Activated CD4-positive, CD25-positive, alpha-beta regulatory T cell (primary cell): ENCODE results near the gene DEGS2.
"Not testable (repeated sequence)": the region's sequence is repeated elsewhere in the genome, so short reads cannot be mapped to it uniquely, and the experiment has no call there.

Experiments used
- DNase-seq, 4 experiments: peaks; one replicate each; lab custom pipeline; 2025; lab: John Stamatoyannopoulos, UW

Gene DEGS2

DNA sequence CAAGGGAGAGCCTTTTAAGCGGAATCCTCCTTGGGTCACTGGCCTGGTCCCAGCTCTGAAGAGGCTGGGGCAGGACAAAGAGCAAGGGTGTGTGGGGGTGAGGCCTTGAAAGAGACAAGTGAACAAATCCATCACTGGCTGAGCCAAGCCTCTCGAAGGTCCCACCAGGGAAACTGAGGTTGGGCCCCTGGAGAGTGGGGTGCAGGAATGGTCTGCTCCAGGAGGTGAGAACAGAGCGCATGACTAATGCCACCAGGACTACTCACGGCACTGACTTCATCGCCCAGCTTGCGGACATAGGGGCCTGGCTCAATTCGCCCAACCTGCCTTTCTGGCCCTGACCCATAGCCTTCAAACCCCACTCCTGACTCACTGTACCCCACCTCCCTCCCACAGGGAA, 19.2 kb upstream of the DEGS2 start:
- DNase-seq: no peak

DNA sequence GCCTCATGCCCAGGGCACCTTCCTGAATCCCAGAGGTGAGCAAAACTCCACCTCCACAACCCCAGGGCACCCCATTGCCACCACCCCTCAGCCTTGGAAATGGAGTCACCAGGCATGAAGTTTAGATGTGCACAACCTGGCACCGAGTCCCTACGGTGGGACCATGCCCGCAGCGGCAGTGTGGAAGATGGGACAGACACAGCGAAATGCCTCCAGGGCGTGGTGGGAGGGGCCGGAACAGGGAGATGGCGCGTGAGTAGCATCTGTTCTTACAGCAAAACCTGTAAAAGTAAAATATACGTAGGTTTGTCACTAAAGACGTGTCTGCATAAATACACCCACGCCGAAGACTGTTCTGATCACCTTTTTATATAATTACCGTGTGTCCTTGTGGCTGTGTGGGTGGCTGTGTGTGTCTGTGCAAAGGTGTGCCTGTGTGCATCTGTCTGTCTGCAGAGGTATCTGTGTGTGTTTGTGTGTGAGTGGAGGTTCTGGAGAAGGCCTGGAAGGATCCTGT, 17.4 kb upstream of the DEGS2 start:
- DNase-seq: no peak

DNA sequence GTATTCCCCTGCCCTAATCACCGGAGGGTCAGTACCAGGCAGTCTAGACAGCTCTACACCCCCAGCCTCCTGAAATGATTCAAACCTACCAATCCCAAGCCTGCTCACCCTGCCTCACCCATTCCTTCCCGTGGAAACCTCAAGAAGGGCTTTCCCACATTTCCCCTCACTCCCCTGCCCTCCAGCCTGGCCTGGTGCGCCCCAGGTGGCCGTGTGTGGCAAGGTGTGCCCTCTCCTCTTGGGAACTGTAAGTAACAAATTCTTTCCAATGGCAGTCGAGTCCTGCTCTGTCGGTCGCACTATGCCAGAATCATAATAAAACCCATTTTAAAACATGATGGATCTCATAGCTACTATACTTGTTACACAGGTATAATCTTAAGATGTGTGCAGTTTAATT, 13.9 kb upstream of the DEGS2 start:
- no peak for DNase-seq

DNA sequence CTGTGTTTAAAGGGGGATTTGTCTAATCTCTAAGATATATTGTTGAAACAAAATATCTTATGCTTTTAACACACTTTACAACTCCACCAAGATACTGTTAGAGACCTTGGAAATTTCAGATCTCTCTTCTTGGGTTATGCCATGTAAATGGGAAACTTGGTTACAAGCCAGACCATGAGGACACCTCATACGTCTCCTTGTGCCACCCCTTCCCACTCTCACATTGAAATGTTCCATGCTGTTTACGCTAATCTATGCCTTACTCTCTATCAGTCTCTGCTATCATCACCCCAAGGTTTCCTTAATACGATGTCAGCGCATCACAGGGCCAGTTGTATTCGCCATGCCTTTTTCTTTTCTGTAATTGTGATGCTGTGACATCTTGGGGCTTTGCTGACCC, 13.4 kb upstream of the DEGS2 start:
- no peak for DNase-seq

DNA sequence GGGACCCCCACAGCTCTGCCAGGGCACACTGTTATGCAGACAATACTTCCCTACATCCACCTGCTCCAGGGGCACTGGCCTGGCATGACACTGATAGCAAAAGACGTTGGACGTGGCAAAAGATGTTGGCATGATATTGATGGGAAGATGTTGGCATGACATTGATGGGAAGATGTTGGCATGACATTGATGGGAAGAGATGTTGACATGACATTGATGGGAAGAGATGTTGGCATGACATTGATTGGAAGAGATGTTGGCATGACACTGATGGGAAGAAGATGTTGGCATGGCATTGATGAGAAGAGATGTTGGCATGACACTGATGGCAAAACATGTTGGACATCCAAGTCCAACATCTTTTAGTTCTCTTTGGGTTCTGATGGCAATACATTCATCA, 11.4 kb upstream of the DEGS2 start:
- no peak for DNase-seq

DNA sequence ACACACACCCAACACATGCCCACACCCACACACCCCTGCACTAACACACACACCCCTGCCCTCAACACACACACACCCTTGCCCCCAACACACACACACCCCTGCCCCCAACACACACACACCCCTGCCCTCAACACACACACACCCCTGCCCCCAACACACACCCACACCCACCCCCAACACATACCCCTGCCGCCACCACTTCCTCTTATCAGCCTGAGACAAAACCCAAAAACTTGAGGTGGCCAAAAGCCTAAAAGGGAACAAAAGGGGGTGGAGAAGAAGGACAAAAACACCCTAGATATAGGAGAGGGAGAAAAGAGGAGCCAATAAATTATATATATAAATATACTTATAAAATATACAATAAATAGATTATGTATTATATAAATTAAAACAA, 9.1 kb upstream of the DEGS2 start:
- no peak for DNase-seq

DNA sequence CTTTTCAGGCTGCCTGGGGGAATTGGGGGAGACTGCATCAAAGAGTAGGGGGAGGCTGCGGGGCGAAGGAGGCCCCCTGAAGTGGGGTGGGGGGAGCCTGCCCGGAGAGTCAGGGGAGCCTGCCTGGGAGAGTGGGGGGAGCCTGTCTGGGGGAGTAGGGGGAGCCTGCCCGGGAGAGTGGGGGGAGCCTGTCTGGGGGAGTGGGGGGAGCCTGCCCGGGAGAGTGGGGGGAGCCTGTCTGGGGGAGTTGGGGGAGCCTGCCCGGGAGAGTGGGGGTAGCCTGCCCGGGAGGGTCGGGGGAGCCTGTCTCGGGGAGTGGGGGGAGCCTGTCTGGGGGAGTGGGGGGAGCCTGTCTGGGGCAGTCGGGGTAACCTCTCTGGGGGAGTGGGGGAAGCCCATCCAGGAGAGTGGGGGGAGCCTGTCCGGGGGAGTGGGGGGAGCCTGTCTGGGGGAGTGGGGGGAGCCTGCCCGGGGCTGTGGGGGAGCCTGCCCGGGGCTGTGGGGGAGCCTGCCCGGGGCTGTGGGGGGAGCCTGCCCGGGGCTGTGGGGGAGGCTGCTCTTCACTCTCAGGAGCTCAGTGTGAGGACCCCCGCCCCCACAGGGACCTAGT, 6.5 kb upstream of the DEGS2 start:
- DNase-seq: no peak

DNA sequence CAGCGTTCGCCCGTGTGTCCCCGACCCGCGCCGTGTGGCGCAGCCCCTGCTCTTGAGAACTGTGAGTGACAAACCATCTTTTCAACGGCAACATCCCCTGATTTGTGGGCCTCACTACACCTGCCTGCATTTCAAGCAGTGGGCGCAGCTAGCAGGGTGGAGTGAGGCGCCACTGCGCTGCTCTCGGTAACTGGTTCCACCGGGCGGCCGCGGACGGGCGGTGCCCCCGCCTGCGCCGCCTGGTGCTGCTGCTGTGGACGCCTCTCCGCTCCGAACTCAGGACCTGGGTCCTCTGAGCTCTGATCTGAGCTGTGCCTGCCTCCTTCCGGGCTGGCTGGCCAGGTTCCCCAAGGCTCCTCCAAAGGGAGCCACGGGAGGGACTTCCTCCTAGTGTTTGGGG, 5.9 kb upstream of the DEGS2 start:
- no peak for DNase-seq

DNA sequence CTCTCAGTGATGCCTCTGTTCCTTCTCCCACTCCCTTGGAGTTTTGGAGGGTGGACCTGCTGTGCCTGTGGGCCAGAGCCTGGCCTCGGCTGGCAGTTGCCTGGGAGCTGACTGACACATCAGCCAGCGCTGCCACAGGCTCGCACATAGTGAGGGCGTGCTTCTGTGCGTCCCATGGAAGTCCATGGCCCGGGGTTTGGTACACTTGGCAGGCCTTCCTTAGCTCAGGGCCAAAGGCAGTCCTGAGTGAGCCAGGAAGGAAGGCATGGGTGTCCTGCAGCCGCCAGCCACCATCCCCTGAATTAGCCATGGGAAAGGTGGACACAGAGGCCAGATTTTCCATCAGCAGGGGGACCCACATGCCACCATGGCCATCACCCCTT, 1.1 kb upstream of the DEGS2 start:
- no peak for DNase-seq

DNA sequence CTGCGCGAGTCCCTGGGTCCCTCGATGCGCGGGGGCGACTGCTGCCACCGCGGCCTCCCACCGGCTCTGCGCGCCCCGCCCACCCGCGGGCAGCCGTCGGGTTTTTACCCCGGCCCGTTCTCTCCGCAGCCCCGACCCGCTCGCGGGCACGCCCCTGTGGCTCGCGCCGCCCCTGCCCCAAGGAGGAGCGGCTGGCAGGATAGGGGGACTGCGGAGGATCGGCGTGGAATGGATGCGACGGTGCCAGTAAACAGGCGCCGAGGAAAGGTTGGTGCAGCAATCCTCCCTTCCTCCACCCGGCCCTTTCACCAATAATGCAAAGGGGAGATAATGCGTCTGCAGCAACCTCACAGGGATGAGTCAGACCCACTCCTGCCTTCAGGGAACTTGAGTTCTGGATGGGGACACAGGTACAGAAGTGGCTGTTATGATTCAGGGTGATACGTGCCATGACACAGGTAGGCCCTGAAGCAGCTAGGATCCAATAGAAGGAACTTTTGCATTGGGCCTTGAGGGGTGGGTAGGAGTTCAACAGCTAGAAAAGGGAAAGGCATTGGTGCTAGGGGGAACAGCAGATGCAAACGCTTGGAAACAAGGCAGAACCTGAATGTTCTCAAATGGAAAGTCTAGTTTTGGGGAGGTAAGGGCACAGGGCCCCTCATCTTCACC, 554 bp upstream of the DEGS2 start:
- DNase-seq: no peak

DNA sequence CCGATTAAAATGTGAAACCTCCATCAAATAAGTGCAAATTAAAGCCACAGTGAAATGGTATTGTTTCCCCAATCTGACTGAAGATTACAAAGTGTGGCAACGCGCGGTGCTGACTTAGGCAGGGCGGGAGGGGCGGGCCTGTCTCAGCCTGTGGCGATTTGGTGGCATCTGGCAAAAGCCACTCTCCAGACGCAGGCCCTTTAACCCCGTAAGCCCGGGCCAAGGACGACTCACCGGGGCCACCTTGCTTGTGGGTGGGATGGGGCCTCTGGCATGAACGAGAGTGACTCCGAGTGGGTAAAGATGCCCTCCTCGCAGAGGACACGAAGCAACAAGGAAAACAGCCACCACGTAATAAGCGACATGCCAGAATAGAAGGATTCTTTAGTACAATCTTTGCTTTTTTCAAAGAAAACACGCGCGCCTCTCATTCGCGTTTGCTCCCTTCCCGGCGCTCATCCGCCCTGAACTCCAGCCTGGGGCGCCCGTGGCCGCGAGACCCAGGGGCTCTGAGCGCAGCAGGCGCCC, 815 bp downstream of the DEGS2 start:
- DNase-seq: no peak

DNA sequence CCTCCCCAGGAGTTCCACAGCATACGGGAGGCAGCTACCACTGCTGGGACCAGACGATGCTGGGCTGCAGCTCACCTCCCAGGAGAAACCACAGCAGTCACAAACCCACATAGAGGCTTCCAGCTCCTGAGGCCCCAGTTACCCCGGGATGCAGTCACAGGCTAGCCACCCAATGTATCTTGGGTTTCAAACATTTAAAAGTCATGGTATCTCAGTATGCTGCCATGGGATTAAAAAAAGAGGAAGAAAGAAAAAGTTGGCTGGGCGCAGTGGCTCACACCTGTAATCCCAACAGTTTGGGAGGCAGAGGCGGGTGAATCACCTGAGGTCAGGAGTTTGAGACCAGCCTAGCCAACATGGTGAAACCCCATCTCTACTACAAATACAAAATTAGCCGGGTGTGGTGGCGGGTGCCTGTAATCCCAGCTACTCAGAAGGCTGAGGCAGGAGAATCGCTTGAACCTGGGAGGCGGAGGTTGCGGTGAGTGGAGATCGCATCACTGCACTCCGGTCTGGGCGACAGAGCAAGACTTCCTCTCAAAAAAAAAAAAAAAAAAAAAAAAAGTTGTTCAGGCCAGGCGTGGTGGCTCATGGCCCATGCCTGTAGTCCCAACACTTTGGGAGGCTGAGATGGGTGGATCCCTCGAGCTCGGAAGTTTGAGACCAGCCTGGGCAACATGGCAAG, 1.8 kb downstream of the DEGS2 start:
- DNase-seq: not testable (repeated sequence)

DNA sequence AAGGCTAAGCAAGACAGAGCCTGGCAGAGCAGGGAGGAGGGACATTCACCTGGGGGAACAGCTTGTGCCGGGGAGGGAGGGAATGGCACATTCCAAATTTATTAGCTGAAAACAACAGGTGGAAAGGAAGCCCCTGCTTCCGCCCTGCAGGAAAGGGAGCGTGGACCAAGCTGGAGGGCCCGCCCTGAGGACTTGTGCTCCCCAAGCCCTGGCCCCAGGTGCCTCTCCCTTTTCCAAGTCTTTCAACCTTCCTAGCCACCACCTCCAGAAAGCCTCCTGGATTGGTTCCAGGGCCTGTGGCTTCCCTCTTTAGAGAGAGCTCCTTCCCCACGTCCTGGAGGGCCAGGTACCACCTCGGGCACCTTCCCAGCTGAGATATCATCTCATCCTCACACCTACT, 2.7 kb downstream of the DEGS2 start:
- DNase-seq: no peak

DNA sequence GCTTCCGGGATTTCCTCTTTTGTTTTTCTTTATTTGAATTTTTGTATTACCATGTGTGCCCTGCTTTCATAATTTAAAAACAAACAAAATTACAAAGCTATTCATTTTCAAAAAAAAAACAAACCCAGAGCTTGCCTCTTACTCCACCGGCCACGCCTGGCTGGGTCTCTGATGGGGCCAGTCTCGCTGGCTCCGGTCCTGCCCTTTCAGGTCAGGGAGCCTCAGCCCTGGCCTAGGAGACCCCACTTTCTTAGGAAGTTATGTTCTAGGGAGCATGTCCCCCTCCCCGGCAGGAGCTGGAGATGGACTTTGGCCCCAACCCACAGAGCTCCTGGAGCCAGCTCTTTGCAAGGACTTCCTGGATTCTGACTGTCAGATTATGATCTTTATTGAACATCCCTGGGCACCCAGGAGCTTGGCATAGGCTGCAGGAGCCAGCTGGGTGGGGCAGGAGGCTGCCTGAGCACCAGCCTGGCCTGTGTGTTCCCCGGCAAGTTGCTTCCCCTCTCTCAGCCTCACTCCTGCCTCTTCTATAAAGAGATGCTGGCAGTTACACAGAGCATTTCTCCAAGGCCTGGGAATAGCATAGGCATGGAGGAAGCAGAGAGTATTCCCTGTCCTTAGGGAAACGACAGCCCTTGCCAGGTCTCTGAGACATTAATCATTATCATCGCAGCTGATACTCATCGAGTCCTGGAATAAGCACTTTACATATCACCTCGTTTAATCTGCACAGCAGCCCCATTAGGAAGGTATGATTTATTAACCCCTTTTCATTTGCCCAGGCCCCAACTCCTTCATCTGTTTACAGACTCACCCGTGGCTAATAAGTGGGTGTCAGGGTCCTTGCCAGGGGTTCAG, 3.5 kb downstream of the DEGS2 start:
- no peak for DNase-seq

DNA sequence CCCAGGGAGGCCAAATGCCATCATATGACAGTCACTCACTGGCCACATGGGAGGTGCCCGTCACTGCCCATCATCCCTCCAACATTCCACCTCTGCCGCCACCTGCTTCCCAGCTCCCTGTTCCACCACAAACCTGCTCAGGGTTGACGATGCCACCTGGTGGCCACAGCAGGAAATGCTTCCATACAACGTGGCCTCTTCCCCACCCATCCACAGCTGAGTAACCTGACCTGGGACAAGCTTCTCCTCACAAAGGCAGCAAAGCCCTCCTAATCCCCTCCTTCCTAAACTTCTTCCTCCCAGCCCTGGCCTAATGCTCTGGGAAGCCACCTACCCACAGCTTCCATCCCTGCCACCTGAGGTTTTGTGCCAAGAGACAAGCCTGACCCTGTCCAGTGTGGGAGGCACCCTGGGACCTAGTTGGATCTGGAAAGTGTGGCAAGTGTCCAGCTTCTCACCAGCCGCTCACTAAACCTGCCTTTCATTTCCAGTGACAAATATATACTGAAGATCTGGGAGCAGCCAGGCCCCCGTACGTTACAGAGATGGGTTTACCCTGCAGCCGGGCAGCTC, 4.3 kb downstream of the DEGS2 start:
- DNase-seq: no peak

DNA sequence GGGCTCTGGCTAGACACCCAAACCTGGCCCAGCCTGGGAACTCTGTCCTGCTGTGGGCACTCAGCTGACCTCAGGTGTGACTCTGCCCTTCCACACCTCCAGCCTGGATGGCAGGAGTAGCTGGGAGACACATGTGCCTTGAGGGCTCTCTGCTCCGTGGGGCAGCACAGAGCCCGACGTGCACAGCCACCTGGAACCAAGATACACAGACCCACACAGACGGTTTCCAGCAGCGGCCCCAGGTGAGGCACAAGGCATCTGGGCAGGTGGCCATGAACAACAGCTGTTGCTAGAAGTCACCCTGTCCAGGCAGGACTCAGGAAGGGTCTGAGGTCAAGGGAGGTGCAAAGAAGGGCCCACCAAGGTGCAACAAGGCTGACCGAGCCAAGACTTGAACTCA, 5.9 kb downstream of the DEGS2 start:
- DNase-seq: no peak

DNA sequence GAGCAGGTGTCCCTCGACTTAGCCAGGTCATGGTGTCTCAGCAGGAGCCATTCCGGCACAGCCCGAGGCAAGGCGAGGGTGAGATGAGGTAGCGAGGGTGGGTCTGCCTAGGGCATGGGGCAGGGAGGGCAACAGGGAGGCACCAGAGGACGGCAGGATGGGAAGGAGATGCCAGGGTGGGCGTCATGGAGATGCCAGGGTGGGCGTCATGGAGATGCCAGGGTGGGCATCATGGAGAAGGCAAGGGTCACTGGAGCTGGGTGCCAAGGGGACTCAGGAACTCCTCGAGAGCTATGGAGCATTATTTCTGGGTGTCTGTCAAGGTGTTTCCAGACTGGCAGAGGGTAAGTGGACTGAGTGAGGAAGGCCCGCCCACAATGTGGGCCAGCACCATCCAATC, 7.4 kb downstream of the DEGS2 start:
- no peak for DNase-seq

DNA sequence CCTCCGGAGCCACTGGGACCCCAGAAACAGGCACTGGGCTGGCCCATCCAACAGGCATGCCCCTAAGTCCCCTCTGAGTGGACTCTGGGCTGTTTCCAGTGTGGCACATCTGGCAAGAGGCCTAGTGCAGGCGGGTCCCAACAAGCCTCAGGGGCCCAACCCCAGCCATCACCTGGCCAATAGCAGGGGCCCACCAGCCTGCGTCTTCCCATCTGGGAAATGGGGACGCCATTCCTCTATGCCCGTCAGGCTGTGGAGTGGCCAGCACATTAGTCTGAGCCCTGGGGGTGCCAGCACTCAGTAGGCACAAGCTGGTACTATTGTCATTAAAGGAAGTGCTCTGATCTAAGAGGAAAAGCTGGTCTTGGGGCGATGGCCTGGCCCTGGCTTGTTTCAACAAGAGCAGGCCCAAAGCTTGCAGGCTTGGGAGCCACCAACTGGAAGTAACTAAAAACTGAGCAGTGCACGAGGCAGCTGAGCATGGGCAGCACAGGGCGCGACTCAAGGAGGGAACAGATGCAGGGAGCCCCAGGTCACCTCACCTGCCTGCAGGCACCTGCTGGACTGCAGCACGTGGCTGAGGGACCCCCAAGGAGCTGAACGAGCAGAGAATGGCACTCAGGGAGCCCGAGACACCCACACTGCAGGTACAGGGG, 8.4 kb downstream of the DEGS2 start:
- no peak for DNase-seq

DNA sequence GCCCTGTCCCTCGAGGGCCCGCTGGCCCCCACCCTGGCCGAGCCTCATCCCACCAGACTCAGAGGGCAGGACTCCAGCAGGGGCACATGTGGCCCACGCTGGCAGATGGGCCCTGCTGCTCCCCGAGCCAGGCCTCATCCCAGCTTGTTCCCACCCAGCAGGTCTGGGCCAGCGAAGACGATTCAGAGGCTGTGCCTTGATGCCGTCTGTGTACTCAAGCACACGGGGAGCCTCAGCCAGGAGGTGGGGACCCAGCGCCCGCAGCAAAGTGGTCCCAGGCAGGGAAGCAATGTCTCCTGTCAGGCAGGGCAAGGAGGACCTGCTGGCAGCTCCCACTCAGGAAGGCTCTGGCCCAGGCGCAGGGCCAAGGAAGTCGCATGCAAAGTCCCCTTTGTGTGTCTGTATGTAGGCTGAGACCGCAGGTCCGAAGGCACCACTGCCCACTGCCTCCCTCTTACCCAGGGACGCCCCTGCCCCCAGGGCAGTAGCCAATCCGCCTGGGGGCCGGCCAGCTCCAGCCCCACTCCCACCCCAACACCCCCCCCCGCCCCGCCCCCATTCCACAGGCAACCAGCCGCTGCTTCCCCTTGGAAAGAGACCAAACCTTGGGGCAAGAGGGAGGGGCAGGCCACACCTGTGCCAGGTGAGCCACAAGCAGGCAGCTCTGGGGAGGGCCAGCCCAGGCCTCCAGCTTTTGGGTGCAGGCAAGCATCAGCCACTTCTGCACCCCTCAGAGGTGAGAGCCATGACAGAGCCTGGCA, 9.4 kb downstream of the DEGS2 start:
- DNase-seq: no peak
